Parathyroid adenoma (tissue), 2 donors: ENCODE data around the gene PER1.

Experiments used
- H2AFZ ChIP-seq: fragments of 300-600 bp; sonication (generic); one replicate; pipeline ENCODE4 v1.7.0; 2017; ENCODE audit warnings: antibody characterized with exemption, mild to moderate bottlenecking
- H3K27ac ChIP-seq: fragments of 300-600 bp; sonication (generic); one replicate; pipeline ENCODE4 v1.7.0; 2017
- H3K27me3 ChIP-seq: fragments of 300-600 bp; sonication (generic); one replicate; pipeline ENCODE4 v1.7.0; 2017; ENCODE audit warnings: low read length; ENCODE audit not compliant: control insufficient read depth, insufficient read depth
- H3K36me3 ChIP-seq: fragments of 300-600 bp; sonication (generic); one replicate; pipeline ENCODE4 v1.7.0; 2017; ENCODE audit warnings: low read length; ENCODE audit not compliant: control insufficient read depth, insufficient read depth
- H3K4me1 ChIP-seq: fragments of 300-600 bp; sonication (generic); one replicate; pipeline ENCODE4 v1.7.0; 2017; ENCODE audit warnings: control low read depth
- H3K4me2 ChIP-seq: fragments of 300-600 bp; sonication (generic); one replicate; pipeline ENCODE4 v1.7.0; 2017; ENCODE audit warnings: low read length
- H3K4me3 ChIP-seq: fragments of 300-600 bp; sonication (generic); one replicate; pipeline ENCODE4 v1.7.0; 2017; ENCODE audit warnings: low read depth, low read length
- H3K79me2 ChIP-seq: fragments of 300-600 bp; sonication (generic); one replicate; pipeline ENCODE4 v1.7.0; 2017; ENCODE audit warnings: control low read depth
- H3K9ac ChIP-seq: fragments of 300-600 bp; sonication (generic); one replicate; pipeline ENCODE4 v1.7.0; 2017; ENCODE audit warnings: mild to moderate bottlenecking
- H3K9me3 ChIP-seq: fragments of 300-600 bp; sonication (generic); one replicate; pipeline ENCODE4 v1.7.0; 2017; ENCODE audit warnings: low read length; ENCODE audit not compliant: control insufficient read depth
- CTCF ChIP-seq: fragments of 300-600 bp; sonication (generic); IDR thresholded peaks from one replicate; pipeline ENCODE4 v1.7.0; 2017; ENCODE audit warnings: antibody characterized with exemption, mild to moderate bottlenecking
- donor health status: primary hyperparathyroidism.

The PER1 gene

GRCh38 chr17:8167526-8167925 lies 15.3 kb upstream of the PER1 start:
- Histone ChIP-seq H3K79me2 (peaks cover 18% of the 10 kb centered on the region), H3K27ac (no peak overlapping the region), H3K9ac (no peak overlapping the region), H3K36me3 (no peaks in the 10 kb centered on the region), H3K4me1 (peaks cover 21% of the 10 kb centered on the region), H3K27me3 (no peaks in the 10 kb centered on the region), H3K4me2 (no peak overlapping the region), H3K9me3 (no peaks in the 10 kb centered on the region), H3K4me3 (no peak overlapping the region), H2AFZ (no peak overlapping the region)
- TF ChIP-seq CTCF, result no peak

- Histone ChIP-seq H3K9ac (no peak overlapping the region), H3K36me3 (no peaks in the 10 kb centered on the region), H3K27me3 (no peaks in the 10 kb centered on the region), H3K27ac (no peak overlapping the region), H3K9me3 (no peaks in the 10 kb centered on the region), H3K79me2 (peaks cover 26% of the 10 kb centered on the region), H2AFZ (no peak overlapping the region), H3K4me3 (no peak overlapping the region), H3K4me1 (peaks cover 18% of the 10 kb centered on the region), H3K4me2 (no peak overlapping the region)
- no peak for TF ChIP-seq CTCF
Observed at GRCh38 chr17:8166731-8167130, 14.5 kb upstream of the PER1 start.

- no peak overlapping the region for H3K4me2 ChIP-seq
- peaks cover 30% of the 10 kb centered on the region for H3K79me2 ChIP-seq
- H3K9ac ChIP-seq, result no peak overlapping the region
- H3K27ac ChIP-seq, result peak overlapping the region; percentile 100
- H2AFZ ChIP-seq, result peak overlapping the region; percentile 93
- no peaks in the 10 kb centered on the region for H3K27me3 ChIP-seq
- no peaks in the 10 kb centered on the region for H3K36me3 ChIP-seq
- H3K4me1 ChIP-seq, result peaks cover 30% of the 10 kb centered on the region
- no peak for TF ChIP-seq CTCF
- H3K4me3 ChIP-seq, result no peak overlapping the region
- no peaks in the 10 kb centered on the region for H3K9me3 ChIP-seq
Observed at GRCh38 chr17:8164815-8165131, 12.6 kb upstream of the PER1 start.

GRCh38 chr17:8163978-8164814 lies 12.0 kb upstream of the PER1 start:
- Histone ChIP-seq H3K9me3 (no peaks in the 10 kb centered on the region), H3K27me3 (no peaks in the 10 kb centered on the region), H3K27ac (peak overlapping the region; percentile 100), H2AFZ (peak overlapping the region; percentile 93), H3K9ac (no peak overlapping the region), H3K36me3 (no peaks in the 10 kb centered on the region), H3K4me1 (peaks cover 31% of the 10 kb centered on the region), H3K4me2 (peak overlapping the region; percentile 67), H3K4me3 (no peak overlapping the region), H3K79me2 (peaks cover 30% of the 10 kb centered on the region)
- no peak for TF ChIP-seq CTCF
